GM15510 (cell line): Measurements from ENCODE around the gene ZNF429.

Experiments
- POLR2A ChIP-seq: IDR thresholded peaks from 3 replicates; pipeline ENCODE4 v1.6.1; 2011; ENCODE audit warnings: borderline replicate concordance; ENCODE audit not compliant: insufficient read length; ENCODE audit errors: extremely low read depth

ZNF429 gene

GRCh38 chr19:21584537-21584936 lies 79.1 kb downstream of the ZNF429 start:
- TF ChIP-seq POLR2A, result no peak

GRCh38 chr19:21585281-21585890 lies 80.0 kb downstream of the ZNF429 start:
- TF ChIP-seq POLR2A, result no peak

- TF ChIP-seq POLR2A, result no peak
These were observed 81.1 kb downstream of the ZNF429 start for GRCh38 chr19:21586311-21587116.

- TF ChIP-seq POLR2A, result no peak
These were observed 81.7 kb downstream of the ZNF429 start for GRCh38 chr19:21587117-21587461.

- TF ChIP-seq POLR2A, result no peak
These were observed 82.1 kb downstream of the ZNF429 start for GRCh38 chr19:21587549-21587948.

- TF ChIP-seq POLR2A, result no peak
These were observed 82.7 kb downstream of the ZNF429 start for GRCh38 chr19:21588065-21588601.

- no peak for TF ChIP-seq POLR2A
These were observed 85.5 kb downstream of the ZNF429 start for GRCh38 chr19:21590867-21591266.

GRCh38 chr19:21593008-21593481 lies 87.6 kb downstream of the ZNF429 start:
- no peak for TF ChIP-seq POLR2A

GRCh38 chr19:21593502-21593901 lies 88.1 kb downstream of the ZNF429 start:
- no peak for TF ChIP-seq POLR2A

- TF ChIP-seq POLR2A, result no peak
These were observed 88.8 kb downstream of the ZNF429 start for GRCh38 chr19:21593934-21594820.

GRCh38 chr19:21595185-21595584 lies 89.8 kb downstream of the ZNF429 start:
- TF ChIP-seq POLR2A, result no peak

GRCh38 chr19:21602082-21602658 lies 96.8 kb downstream of the ZNF429 start:
- no peak for TF ChIP-seq POLR2A

GRCh38 chr19:21603431-21604231 lies 98.2 kb downstream of the ZNF429 start:
- no peak for TF ChIP-seq POLR2A
